Erythroblast (primary cell): ENCODE results near the gene TMC1.

Experiments
- GATA1 ChIP-seq: IDR thresholded peaks from 2 replicates; pipeline ENCODE4 v1.6.1; 2011; ENCODE audit warnings: low read depth, mild to moderate bottlenecking, control low read depth, low read length, moderate library complexity
- POLR2A ChIP-seq: IDR thresholded peaks from 2 replicates; pipeline ENCODE4 v1.6.1; 2011; ENCODE audit warnings: mild to moderate bottlenecking, low read length

- TF ChIP-seq POLR2A = no peak
- TF ChIP-seq GATA1 = no peak
Observed at GRCh38 chr9:72622186-72622585, 100.8 kb downstream of the TMC1 start.
